ENCODE data around the gene ACSM6.
"Not testable (repeated sequence)": the region's sequence is repeated elsewhere in the genome, so short reads cannot be mapped to it uniquely, and the experiment has no call there.

The ACSM6 gene

GRCh38 chr10:95237376-95238170, 43.5 kb downstream of the ACSM6 start:
- H3K4me3 ChIP-seq (ENCODE audit: low read depth, low read length), result no peak overlapping the region
- DNase-seq (ENCODE audit: low read depth), result no peak

DNA sequence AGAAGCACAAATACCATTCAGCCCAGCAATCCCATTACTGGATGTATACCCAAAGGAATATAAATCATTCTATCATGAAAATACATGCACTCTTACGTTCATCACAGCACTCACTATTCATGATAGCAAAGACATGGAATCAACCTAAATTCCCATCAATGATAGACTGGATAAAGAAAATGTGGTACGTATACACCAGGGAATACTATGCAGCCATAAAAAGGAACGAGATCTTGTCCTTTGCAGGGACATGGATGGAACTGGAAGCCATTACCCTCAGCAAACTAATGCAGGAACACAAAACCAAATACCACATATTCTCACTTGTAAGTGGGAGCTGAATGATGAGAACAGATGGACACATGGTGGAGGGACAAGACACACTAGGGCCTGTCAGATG, 46.1 kb downstream of the ACSM6 start:
- not testable (repeated sequence) for DNase-seq (ENCODE audit: low read depth); H3K4me3 ChIP-seq (ENCODE audit: low read depth, low read length)

More at GRCh38 chr10:95237376-95238170, 43.5 kb downstream of the ACSM6 start:
- TF ChIP-seq CTCF (IDR thresholded peaks at IDR 0.05; ENCODE audit: control insufficient read depth, extremely low read depth, insufficient read depth), result no peak

DNA sequence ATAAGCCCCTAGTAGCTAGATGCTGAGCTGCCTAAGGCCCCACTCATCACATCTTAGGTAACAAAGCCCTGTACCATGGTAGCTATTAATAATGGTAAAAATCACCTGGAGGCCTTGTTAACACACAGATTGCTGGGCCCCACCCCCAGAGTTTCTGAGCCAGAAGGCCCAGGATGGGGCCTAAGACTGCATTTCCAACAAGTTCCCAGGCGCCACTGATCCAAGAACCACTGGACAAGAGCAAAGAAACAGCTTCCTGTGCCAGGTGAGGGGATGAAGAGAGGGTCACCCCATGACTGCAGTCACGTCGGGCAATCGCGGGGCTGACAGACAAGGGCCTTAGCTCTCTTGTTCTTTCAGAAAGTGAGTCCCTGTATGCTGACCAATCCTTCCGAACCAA, 46.8 kb downstream of the ACSM6 start:
- DNase-seq (ENCODE audit: low read depth), result no peak
- TF ChIP-seq CTCF (IDR thresholded peaks at IDR 0.05; ENCODE audit: control insufficient read depth, extremely low read depth, insufficient read depth), result no peak
- no peak overlapping the region for H3K4me3 ChIP-seq (ENCODE audit: low read depth, low read length)

GRCh38 chr10:95241533-95241932, 47.5 kb downstream of the ACSM6 start:
- no peak for DNase-seq (ENCODE audit: low read depth)
- TF ChIP-seq CTCF (IDR thresholded peaks at IDR 0.05; ENCODE audit: control insufficient read depth, extremely low read depth, insufficient read depth), result no peak
- no peak overlapping the region for H3K4me3 ChIP-seq (ENCODE audit: low read depth, low read length)

GRCh38 chr10:95242581-95243317, 48.7 kb downstream of the ACSM6 start:
- no peak overlapping the region for H3K4me3 ChIP-seq (ENCODE audit: low read depth, low read length)
- TF ChIP-seq CTCF (IDR thresholded peaks at IDR 0.05; ENCODE audit: control insufficient read depth, extremely low read depth, insufficient read depth), result peak; percentile 83
- DNase-seq (ENCODE audit: low read depth), result no peak

DNA sequence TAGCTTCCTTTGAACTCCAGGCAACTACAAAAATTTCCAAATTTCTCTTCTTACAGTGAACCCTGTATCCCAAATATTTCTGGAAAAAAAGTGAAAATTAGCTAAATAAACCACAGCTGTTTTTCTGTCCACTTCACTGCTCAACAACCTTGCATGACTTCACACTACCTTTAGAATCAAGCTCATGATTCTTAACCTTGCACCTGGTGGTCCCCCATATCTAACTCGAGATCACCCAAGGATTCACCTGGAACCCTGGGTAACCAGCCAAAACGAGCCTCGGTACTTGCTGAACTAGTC, 49.2 kb downstream of the ACSM6 start:
- H3K4me3 ChIP-seq (ENCODE audit: low read depth, low read length), result no peak overlapping the region
- no peak for TF ChIP-seq CTCF (IDR thresholded peaks at IDR 0.05; ENCODE audit: control insufficient read depth, extremely low read depth, insufficient read depth)
- DNase-seq (ENCODE audit: low read depth), result no peak

GRCh38 chr10:95244152-95244551, 50.1 kb downstream of the ACSM6 start:
- TF ChIP-seq CTCF (IDR thresholded peaks at IDR 0.05; ENCODE audit: control insufficient read depth, extremely low read depth, insufficient read depth), result no peak
- no peak for DNase-seq (ENCODE audit: low read depth)
- H3K4me3 ChIP-seq (ENCODE audit: low read depth, low read length), result no peak overlapping the region
